Measurements from ENCODE around the gene PTPN5. TPM values are rescaled to one million over a fixed set of nuclear protein-coding genes. Genes with fewer than 3 reads are reported as not detected.

The PTPN5 gene
- total RNA-seq, 1 donor from 2014 or later = 0.47 TPM

DNA sequence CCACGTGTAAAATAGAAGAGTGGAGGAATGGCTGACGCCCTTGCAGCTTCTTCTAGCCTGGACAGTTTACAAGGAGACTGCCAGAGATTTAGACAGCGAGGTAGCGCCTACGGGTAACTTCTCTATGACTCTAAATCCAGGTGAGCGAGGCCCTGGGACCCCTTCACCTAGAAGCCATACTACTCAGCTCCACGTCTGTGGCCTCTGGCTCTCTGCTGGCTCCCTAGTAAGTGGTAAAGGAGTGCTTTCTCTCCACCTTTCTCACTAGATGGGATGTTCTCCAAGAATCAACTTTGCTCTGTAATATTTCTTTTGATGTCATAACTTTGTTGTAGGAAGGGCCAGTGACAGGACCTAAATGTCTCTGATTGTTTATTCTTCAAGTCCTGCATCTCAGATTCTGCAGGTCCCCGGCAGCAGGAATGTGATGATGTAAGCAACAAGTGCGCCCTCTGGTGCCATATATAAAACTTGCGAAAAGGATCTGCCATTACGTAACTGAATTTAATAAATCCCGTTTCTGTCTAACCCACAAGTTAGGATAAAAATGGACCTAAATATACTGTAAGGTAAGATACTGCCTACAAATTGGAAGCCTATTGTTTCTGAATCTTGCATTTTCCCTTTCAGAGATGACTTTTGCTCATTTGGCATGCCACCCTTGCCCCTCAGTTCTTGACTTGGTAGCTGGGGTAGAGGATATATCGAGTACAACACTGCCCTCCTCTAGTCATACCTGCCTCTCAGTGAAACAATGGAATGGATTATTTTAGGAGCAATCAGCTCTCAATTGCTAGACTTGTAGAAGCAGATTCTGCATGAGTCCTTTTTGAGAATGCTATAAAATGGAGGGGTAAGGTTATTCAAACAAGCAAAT is 11.0 kb upstream of the PTPN5 start:
- H3K27me3 ChIP-seq (ENCODE audit: low read depth) = peaks cover 54% of the 10 kb centered on the region
- H3K9me3 ChIP-seq (replicated peaks) = no peaks in the 10 kb centered on the region
- no peak overlapping the region for H3K27ac ChIP-seq (replicated peaks)
- peak; percentile 66 for TF ChIP-seq CTCF (IDR thresholded peaks at IDR 0.05; ENCODE audit: borderline replicate concordance)
- DNase-seq = no peak
- intact Hi-C loops (cut with micrococcal nuclease) = no loop called here
- H3K36me3 ChIP-seq = no peaks in the 10 kb centered on the region
- no peaks in the 10 kb centered on the region for H3K4me1 ChIP-seq
- no peak overlapping the region for H3K4me3 ChIP-seq

DNA sequence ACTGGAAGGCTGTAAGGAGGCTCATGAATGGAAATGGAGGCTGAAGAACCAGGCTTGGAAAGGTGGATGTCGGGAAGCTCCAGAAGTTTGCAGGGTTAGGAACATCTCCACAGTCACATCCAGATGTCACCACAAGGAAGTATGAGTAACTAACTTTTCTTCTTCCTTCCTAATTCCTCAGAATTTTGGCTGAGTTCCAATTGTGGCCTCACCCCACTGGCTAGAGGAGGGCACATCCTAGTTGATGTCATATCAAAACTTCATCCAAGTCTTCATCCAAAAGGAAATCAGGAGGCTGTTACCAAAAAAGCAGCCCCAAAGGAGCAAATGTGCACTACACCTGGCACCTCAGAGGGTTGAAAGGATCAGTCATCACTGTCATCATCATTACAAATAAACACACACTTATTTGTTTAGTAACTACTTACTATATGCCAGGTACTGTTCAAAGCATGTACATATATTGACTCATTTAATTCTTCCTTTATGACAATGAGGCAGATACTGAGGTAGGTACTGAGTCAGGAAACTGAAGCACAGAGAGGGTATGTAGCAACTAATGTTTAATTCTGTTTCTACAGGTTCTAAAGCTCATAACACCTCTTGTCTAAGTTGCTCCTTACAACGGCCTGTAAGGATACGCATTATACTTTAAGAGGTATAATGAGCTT is 7.3 kb upstream of the PTPN5 start:
- intact Hi-C loops (cut with micrococcal nuclease) = no loop called here
- no peaks in the 10 kb centered on the region for H3K9me3 ChIP-seq (replicated peaks)
- H3K27me3 ChIP-seq (ENCODE audit: low read depth) = peaks cover 71% of the 10 kb centered on the region
- TF ChIP-seq CTCF (IDR thresholded peaks at IDR 0.05; ENCODE audit: borderline replicate concordance) = no peak
- H3K4me3 ChIP-seq = no peak overlapping the region
- no peaks in the 10 kb centered on the region for H3K36me3 ChIP-seq
- H3K27ac ChIP-seq (replicated peaks) = no peak overlapping the region
- no peaks in the 10 kb centered on the region for H3K4me1 ChIP-seq
- no peak for DNase-seq

DNA sequence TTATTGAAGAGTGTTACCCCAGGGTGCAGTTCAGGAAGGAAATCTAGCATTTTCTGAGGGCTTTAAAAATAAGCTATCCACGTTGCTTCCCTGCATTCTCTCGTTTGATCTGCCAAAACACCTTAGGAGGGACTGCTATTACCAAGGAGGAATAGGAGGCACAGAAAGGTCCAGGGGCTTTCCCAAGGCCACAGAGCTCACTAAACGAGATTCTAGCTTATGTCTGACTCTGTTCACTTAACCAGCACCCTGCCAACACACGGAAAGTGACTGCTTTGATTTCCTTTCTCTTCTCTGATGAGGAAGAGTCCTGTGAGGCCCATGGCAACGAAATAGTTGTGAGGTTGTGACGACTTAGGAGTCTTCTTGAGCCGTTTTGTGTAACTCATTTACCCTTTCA is 3.4 kb upstream of the PTPN5 start:
- Histone ChIP-seq H3K27ac (replicated peaks) (no peak overlapping the region), H3K36me3 (no peaks in the 10 kb centered on the region), H3K9me3 (replicated peaks) (no peaks in the 10 kb centered on the region), H3K4me1 (peaks cover 16% of the 10 kb centered on the region), H3K27me3 (ENCODE audit: low read depth) (peaks cover 96% of the 10 kb centered on the region), H3K4me3 (no peak overlapping the region)
- TF ChIP-seq CTCF (IDR thresholded peaks at IDR 0.05; ENCODE audit: borderline replicate concordance) = no peak
- intact Hi-C loops (cut with micrococcal nuclease) = no loop called here
- DNase-seq = no peak

- H3K9me3 ChIP-seq (replicated peaks) = no peaks in the 10 kb centered on the region
- H3K27me3 ChIP-seq (ENCODE audit: low read depth) = peaks cover 98% of the 10 kb centered on the region
- H3K27ac ChIP-seq (replicated peaks) = no peak overlapping the region
- no peak overlapping the region for H3K4me3 ChIP-seq
- H3K36me3 ChIP-seq = no peaks in the 10 kb centered on the region
- peaks cover 16% of the 10 kb centered on the region for H3K4me1 ChIP-seq
- TF ChIP-seq CTCF (IDR thresholded peaks at IDR 0.05; ENCODE audit: borderline replicate concordance) = no peak
- DNase-seq = no peak
- intact Hi-C loops (cut with micrococcal nuclease) = no loop called here
Observed at GRCh38 chr11:18792827-18793226, 1.2 kb upstream of the PTPN5 start.

DNA sequence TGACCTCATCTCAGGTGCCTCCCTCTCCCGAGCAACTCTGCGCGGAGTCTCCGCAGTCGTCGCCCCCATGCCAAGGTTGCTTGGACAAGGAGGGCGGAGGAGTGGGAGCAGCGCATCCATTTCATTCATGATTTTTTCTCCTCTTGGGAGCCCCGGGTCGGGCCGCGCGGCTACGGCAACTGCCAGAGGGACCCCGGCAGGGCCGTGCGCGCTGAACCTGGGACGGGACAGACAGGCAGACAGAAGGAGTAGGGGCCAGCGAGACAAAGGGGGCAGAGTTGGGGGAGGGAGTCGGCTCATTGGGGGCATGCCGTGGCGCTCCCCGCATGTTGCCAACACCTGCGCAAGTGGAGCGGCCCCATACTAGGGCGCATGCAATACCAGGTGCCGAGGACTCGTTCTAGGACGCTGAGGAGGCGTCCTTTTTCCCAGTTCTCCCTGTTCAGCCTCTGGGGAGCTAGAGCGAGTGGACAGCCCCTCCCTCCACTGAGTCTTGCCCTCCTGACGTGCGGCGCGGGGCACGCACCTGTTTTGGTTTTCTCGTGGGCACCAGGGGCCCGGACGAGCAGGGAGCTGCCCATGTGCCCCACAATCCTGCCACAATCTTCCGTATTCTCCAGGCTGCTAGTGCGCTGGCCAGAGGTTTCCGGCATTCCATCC is 501 bp upstream of the PTPN5 start:
- peaks cover 97% of the 10 kb centered on the region for H3K27me3 ChIP-seq (ENCODE audit: low read depth)
- no peak for DNase-seq
- no peak overlapping the region for H3K27ac ChIP-seq (replicated peaks)
- TF ChIP-seq CTCF (IDR thresholded peaks at IDR 0.05; ENCODE audit: borderline replicate concordance) = no peak
- H3K9me3 ChIP-seq (replicated peaks) = no peaks in the 10 kb centered on the region
- peak overlapping the region; percentile 66 for H3K4me3 ChIP-seq
- peaks cover 16% of the 10 kb centered on the region for H3K4me1 ChIP-seq
- no peaks in the 10 kb centered on the region for H3K36me3 ChIP-seq
- intact Hi-C loops (cut with micrococcal nuclease) = no loop called here
